Measurements from ENCODE around the gene PLA2G3. TPM values are rescaled to one million over a fixed set of nuclear protein-coding genes. Genes with fewer than 3 reads are reported as not detected.

Gene PLA2G3
- total RNA-seq, 1 experiment from 2014 or later: not detected

DNA sequence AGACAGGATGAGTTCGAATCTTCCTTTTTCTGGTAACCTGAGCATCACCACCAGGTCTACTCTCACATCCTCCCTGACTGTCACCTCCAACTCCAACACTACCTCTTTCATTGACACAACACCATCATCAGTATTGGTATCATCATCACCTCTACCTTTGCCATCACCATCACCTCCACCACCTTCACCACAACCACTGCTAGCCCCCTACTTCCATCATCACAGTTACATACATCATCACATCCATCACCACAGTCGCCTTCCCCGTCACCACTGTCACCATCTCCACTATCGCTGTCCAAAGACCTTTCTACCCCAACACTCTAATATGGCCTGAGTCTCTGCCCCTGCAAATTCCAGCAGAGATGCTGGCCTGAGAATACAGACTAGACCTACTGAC is 18.9 kb downstream of the PLA2G3 start:
- H3K4me3 Mint-ChIP-seq (ENCODE audit: unreplicated experiment): no peak overlapping the region
- Histone ChIP-seq H3K4me3 (ENCODE audit: low read depth, low read length) (no peak overlapping the region), H3K36me3 (ENCODE audit: control insufficient read depth, insufficient read depth, low read length) (no peaks in the 10 kb centered on the region), H3K4me1 (peaks cover 8% of the 10 kb centered on the region), H3K27me3 (replicated peaks; ENCODE audit: control insufficient read depth, insufficient read depth, low read length) (no peaks in the 10 kb centered on the region), H3K9me3 (no peaks in the 10 kb centered on the region)
- no peak for DNase-seq
- no peak overlapping the region for H3K27ac Mint-ChIP-seq (ENCODE audit: unreplicated experiment)
- POLR2A ChIA-PET: no interaction called here
- TF ChIP-seq, protein P1, sequence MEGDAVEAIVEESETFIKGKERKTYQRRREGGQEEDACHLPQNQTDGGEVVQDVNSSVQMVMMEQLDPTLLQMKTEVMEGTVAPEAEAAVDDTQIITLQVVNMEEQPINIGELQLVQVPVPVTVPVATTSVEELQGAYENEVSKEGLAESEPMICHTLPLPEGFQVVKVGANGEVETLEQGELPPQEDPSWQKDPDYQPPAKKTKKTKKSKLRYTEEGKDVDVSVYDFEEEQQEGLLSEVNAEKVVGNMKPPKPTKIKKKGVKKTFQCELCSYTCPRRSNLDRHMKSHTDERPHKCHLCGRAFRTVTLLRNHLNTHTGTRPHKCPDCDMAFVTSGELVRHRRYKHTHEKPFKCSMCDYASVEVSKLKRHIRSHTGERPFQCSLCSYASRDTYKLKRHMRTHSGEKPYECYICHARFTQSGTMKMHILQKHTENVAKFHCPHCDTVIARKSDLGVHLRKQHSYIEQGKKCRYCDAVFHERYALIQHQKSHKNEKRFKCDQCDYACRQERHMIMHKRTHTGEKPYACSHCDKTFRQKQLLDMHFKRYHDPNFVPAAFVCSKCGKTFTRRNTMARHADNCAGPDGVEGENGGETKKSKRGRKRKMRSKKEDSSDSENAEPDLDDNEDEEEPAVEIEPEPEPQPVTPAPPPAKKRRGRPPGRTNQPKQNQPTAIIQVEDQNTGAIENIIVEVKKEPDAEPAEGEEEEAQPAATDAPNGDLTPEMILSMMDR (IDR thresholded peaks at IDR 0.05; ENCODE audit: insufficient read depth in 1 of 2, low read depth in 1 of 2, low read length in 1 of 2, severe bottlenecking in 1 of 2, unreplicated experiment in 1 of 2): no peak
- no peaks in the 10 kb centered on the region for H3K36me3 Mint-ChIP-seq (ENCODE audit: insufficient read depth, unreplicated experiment)
- no peaks in the 10 kb centered on the region for H3K9me3 Mint-ChIP-seq (ENCODE audit: unreplicated experiment)
- H3K4me1 Mint-ChIP-seq (ENCODE audit: low read depth, unreplicated experiment): peaks cover 6% of the 10 kb centered on the region
- CTCF ChIA-PET: no interaction called here
- no TSS peak for BruUV-seq (replicated peaks)
- intact Hi-C loops (cut with micrococcal nuclease; ENCODE audit: unreplicated experiment): no loop called here
- no peaks in the 10 kb centered on the region for H3K27me3 Mint-ChIP-seq (ENCODE audit: insufficient read depth, unreplicated experiment)

DNA sequence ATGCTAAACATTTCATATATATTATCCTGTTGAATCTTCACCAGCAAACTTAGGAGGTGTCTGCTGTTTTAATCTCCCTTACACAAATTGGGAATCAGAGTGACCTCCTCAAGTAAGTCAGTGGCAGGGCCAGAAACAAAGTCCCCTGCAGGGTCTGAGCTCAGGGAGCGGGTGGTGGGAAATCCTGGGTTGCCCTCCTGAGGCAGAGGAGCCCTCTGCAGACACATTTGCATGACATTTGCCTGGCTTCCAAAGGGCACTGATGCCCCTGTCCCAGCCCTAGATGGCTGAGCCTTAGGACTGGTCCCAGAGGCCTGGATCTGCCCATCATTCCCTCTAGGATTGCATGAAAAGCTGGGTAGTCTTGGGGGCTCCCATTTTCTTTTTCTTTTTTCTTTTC is 19.7 kb downstream of the PLA2G3 start:
- no peaks in the 10 kb centered on the region for H3K27me3 Mint-ChIP-seq (ENCODE audit: insufficient read depth, unreplicated experiment)
- no peak for DNase-seq
- TF ChIP-seq, protein P1 (IDR thresholded peaks at IDR 0.05; ENCODE audit: insufficient read depth in 1 of 2, low read depth in 1 of 2, low read length in 1 of 2, severe bottlenecking in 1 of 2, unreplicated experiment in 1 of 2): no peak
- H3K4me1 Mint-ChIP-seq (ENCODE audit: low read depth, unreplicated experiment): peaks cover 6% of the 10 kb centered on the region
- Histone ChIP-seq H3K4me3 (ENCODE audit: low read depth, low read length) (no peak overlapping the region), H3K27me3 (replicated peaks; ENCODE audit: control insufficient read depth, insufficient read depth, low read length) (no peaks in the 10 kb centered on the region), H3K4me1 (peaks cover 8% of the 10 kb centered on the region), H3K36me3 (ENCODE audit: control insufficient read depth, insufficient read depth, low read length) (no peaks in the 10 kb centered on the region), H3K9me3 (no peaks in the 10 kb centered on the region)
- no TSS peak for BruUV-seq (replicated peaks)
- POLR2A ChIA-PET: no interaction called here
- CTCF ChIA-PET: interaction anchor here (0.7 kb wide), 1 partner anchor 151 kb away, joined by 4 read pairs; no protein-coding TSS in a partner anchor
- no peak overlapping the region for H3K27ac Mint-ChIP-seq (ENCODE audit: unreplicated experiment)
- no peak overlapping the region for H3K4me3 Mint-ChIP-seq (ENCODE audit: unreplicated experiment)
- intact Hi-C loops (cut with micrococcal nuclease; ENCODE audit: unreplicated experiment): no loop called here
- H3K36me3 Mint-ChIP-seq (ENCODE audit: insufficient read depth, unreplicated experiment): no peaks in the 10 kb centered on the region
- H3K9me3 Mint-ChIP-seq (ENCODE audit: unreplicated experiment): no peaks in the 10 kb centered on the region

DNA sequence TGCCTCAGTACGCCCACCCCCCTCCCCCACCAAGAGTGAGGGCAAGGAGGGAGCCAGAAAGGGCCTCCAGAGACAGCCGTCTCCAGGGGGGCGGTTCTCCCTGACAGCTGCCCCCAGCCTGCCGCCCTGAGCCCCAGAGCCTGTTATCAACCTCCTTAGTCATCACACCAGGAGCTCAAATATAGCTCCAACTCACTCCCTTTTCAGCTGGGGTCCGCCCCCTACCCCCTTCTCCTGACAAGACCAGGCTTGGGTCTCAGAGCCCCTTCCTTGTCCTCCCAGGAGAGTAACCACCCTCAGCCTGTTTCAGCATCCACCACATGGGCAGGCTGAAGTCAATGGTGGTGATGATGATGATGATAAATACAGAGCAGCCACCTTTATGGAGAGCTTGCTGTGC is 20.1 kb downstream of the PLA2G3 start:
- Mint-ChIP-seq H3K4me1 (ENCODE audit: low read depth, unreplicated experiment) (peaks cover 6% of the 10 kb centered on the region), H3K36me3 (ENCODE audit: insufficient read depth, unreplicated experiment) (no peaks in the 10 kb centered on the region), H3K4me3 (ENCODE audit: unreplicated experiment) (no peak overlapping the region), H3K9me3 (ENCODE audit: unreplicated experiment) (no peaks in the 10 kb centered on the region), H3K27me3 (ENCODE audit: insufficient read depth, unreplicated experiment) (no peaks in the 10 kb centered on the region), H3K27ac (ENCODE audit: unreplicated experiment) (no peak overlapping the region)
- TF ChIP-seq, protein P1 (IDR thresholded peaks at IDR 0.05; ENCODE audit: insufficient read depth in 1 of 2, low read depth in 1 of 2, low read length in 1 of 2, severe bottlenecking in 1 of 2, unreplicated experiment in 1 of 2): no peak
- CTCF ChIA-PET: interaction anchor here (0.7 kb wide), 1 partner anchor 151 kb away, joined by 4 read pairs; no protein-coding TSS in a partner anchor
- H3K4me1 ChIP-seq: peaks cover 8% of the 10 kb centered on the region
- no peaks in the 10 kb centered on the region for H3K36me3 ChIP-seq (ENCODE audit: control insufficient read depth, insufficient read depth, low read length)
- H3K4me3 ChIP-seq (ENCODE audit: low read depth, low read length): no peak overlapping the region
- no peak for DNase-seq
- BruUV-seq (replicated peaks): no TSS peak
- intact Hi-C loops (cut with micrococcal nuclease; ENCODE audit: unreplicated experiment): no loop called here
- H3K9me3 ChIP-seq: no peaks in the 10 kb centered on the region
- H3K27me3 ChIP-seq (replicated peaks; ENCODE audit: control insufficient read depth, insufficient read depth, low read length): no peaks in the 10 kb centered on the region
- POLR2A ChIA-PET: no interaction called here

All from Caco-2 (cell line).